IMR-90 (cell line): Measurements from ENCODE around the gene IL1RAP.

Experiments used
- BHLHE40 ChIP-seq: fragments of 150-350 bp; IDR thresholded peaks from 2 replicates; pipeline ENCODE4 v1.6.1; 2016; ENCODE audit warnings: mild to moderate bottlenecking, low read depth, low read length
- CHD1 ChIP-seq: IDR thresholded peaks from 2 replicates; pipeline ENCODE4 v1.6.1; 2012; ENCODE audit warnings: low read depth, low read length, improper control_type of control experiment
- FOS ChIP-seq: fragments of 150-350 bp; IDR thresholded peaks from 2 replicates; pipeline ENCODE4 v1.6.1; 2016; ENCODE audit warnings: low read depth, low read length
- MAFK ChIP-seq: IDR thresholded peaks from 2 replicates; pipeline ENCODE4 v1.6.1; 2012; ENCODE audit warnings: low read depth, low read length, improper control_type of control experiment
- MAZ ChIP-seq: IDR thresholded peaks from 2 replicates; pipeline ENCODE4 v1.6.1; 2012; ENCODE audit warnings: low read depth, mild to moderate bottlenecking, low read length, improper control_type of control experiment, moderate library complexity, borderline replicate concordance
- POLR2A ChIP-seq: IDR thresholded peaks from 2 replicates; pipeline ENCODE4 v1.6.1; 2012; ENCODE audit warnings: mild to moderate bottlenecking, low read depth, low read length
- RCOR1 ChIP-seq: IDR thresholded peaks from 2 replicates; pipeline ENCODE4 v1.6.1; 2012; ENCODE audit warnings: mild to moderate bottlenecking, low read length, improper control_type of control experiment; ENCODE audit not compliant: insufficient replicate concordance
- RFX5 ChIP-seq: IDR thresholded peaks from 2 replicates; pipeline ENCODE4 v1.8.0; 2012; ENCODE audit warnings: low read depth, mild to moderate bottlenecking, low read length, moderate library complexity
- TF ChIP-seq, protein P1 (sequence below): conservative IDR thresholded peaks from 2 replicates; pipeline ENCODE4 v1.5.1; 2012; ENCODE audit warnings: mild to moderate bottlenecking, low read depth, low read length, improper control_type of control experiment
- TF ChIP-seq, protein P2 (sequence below): fragments of 150-350 bp; IDR thresholded peaks from 2 replicates; pipeline ENCODE4 v1.6.1; 2017; ENCODE audit warnings: mild to moderate bottlenecking, antibody characterized with exemption, low read length, low read depth
- TF ChIP-seq, protein P3 (sequence below): fragments of 150-350 bp; IDR thresholded peaks from 2 replicates; pipeline ENCODE4 v1.6.1; 2016; ENCODE audit warnings: low read depth, mild to moderate bottlenecking, low read length, moderate library complexity, borderline replicate concordance

DNA sequence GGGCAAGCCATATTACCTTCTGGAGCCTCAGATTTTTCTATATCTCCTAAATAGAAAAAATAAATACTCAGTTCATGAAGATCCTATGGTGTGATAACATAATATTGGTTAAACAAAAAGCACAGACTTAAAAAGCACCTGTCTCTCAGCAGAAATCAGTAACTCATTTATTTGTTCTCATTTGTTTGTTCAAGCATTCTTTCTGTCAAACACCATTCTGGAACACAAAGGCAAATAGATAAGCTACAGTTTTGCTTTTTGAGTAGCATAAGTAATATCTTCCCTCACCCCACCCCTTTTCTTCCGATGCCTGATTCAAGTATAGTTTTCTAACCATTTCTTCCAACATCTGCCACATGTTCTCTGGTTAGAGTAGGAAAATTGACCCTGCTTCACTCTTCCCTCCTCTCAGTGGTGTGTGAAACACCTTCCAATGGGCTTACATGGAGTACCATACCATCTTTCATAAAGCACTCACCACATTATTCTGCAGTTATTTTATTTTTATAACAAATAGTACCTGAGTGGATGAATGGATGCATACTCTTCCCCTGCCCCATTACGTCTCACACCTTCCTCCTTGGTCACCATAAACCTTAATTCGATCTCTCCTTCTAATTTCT lies 8.4 kb upstream of the IL1RAP start:
- TF ChIP-seq POLR2A (no peak), MAZ (no peak), CHD1 (no peak), RCOR1 (no peak), FOS (no peak), BHLHE40 (no peak), MAFK (no peak), RFX5 (no peak)
- TF ChIP-seq, protein P1, sequence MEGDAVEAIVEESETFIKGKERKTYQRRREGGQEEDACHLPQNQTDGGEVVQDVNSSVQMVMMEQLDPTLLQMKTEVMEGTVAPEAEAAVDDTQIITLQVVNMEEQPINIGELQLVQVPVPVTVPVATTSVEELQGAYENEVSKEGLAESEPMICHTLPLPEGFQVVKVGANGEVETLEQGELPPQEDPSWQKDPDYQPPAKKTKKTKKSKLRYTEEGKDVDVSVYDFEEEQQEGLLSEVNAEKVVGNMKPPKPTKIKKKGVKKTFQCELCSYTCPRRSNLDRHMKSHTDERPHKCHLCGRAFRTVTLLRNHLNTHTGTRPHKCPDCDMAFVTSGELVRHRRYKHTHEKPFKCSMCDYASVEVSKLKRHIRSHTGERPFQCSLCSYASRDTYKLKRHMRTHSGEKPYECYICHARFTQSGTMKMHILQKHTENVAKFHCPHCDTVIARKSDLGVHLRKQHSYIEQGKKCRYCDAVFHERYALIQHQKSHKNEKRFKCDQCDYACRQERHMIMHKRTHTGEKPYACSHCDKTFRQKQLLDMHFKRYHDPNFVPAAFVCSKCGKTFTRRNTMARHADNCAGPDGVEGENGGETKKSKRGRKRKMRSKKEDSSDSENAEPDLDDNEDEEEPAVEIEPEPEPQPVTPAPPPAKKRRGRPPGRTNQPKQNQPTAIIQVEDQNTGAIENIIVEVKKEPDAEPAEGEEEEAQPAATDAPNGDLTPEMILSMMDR, result no peak
- TF ChIP-seq, protein P2, sequence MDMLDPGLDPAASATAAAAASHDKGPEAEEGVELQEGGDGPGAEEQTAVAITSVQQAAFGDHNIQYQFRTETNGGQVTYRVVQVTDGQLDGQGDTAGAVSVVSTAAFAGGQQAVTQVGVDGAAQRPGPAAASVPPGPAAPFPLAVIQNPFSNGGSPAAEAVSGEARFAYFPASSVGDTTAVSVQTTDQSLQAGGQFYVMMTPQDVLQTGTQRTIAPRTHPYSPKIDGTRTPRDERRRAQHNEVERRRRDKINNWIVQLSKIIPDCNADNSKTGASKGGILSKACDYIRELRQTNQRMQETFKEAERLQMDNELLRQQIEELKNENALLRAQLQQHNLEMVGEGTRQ, result no peak
- TF ChIP-seq, protein P3, sequence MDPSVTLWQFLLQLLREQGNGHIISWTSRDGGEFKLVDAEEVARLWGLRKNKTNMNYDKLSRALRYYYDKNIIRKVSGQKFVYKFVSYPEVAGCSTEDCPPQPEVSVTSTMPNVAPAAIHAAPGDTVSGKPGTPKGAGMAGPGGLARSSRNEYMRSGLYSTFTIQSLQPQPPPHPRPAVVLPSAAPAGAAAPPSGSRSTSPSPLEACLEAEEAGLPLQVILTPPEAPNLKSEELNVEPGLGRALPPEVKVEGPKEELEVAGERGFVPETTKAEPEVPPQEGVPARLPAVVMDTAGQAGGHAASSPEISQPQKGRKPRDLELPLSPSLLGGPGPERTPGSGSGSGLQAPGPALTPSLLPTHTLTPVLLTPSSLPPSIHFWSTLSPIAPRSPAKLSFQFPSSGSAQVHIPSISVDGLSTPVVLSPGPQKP, result no peak
